HG02610 (cell line): ENCODE measurements around the gene FBXO21.
"Not testable (repeated sequence)": the region's sequence is repeated elsewhere in the genome, so short reads cannot be mapped to it uniquely, and the experiment has no call there.

Source experiments
- ATAC-seq: cut with Tn5 transposase; IDR thresholded peaks from one replicate; pipeline ENCODE4 v1.9.1; 2021; ENCODE audit warnings: mild to moderate bottlenecking, moderate library complexity; ENCODE audit not compliant: unreplicated experiment

FBXO21 gene

DNA sequence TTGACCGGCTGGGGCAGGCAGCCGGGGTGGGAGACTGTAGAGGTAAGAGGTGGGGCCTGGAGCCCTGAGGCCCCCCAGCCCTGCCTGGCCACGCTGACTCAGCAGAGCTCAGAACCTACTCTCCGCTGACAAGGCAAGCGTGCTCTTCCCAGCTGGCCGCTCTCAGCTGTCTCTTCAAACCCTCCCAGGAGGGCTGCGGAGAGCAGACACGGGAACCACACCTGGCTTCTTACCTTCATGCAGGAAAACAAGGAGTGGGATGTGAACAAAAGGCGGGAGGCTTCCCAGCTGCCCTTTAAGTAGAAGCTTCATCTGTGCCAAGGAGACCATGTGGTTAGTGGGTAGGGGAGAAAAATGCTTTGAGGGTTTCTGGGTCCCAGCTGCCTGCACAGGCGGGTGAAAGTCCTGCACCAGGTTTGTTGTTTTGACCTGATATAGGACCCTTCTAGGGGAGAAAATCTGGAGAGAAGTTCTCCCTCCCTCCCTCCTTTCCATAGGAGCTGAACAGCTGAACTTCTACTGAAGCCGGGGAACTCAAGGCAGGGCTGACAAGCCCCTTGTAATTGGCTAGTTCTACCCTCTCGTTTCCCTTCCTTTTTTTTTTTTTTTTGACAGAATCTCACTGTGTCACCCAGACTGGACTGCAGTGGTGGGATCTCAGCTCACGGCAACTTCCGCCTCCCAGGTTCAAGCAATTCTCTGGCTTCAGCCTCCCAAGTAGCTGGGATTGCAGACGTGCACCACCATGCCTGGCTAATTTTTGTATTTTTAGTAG, 78.3 kb downstream of the FBXO21 start:
- ATAC-seq, result no peak

DNA sequence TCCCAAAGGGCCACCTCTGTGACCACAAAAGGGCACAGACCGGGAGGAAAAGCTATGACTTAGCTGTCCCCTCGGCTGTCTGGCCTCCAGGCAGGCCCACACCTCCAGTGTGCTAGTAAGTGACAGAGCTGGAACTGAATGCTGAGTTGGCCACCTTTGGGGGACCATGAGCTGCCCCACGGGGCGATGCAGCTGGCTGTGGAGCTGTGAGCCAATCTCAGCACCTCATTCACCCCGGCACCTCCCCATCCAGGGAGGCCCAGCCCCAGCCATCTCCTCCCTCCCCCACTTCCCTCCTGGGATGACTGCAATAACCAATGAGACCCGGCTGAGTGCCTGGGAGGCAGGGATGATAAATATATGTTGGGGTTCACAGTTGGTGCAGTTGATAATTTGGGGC, 78.9 kb downstream of the FBXO21 start:
- no peak for ATAC-seq

DNA sequence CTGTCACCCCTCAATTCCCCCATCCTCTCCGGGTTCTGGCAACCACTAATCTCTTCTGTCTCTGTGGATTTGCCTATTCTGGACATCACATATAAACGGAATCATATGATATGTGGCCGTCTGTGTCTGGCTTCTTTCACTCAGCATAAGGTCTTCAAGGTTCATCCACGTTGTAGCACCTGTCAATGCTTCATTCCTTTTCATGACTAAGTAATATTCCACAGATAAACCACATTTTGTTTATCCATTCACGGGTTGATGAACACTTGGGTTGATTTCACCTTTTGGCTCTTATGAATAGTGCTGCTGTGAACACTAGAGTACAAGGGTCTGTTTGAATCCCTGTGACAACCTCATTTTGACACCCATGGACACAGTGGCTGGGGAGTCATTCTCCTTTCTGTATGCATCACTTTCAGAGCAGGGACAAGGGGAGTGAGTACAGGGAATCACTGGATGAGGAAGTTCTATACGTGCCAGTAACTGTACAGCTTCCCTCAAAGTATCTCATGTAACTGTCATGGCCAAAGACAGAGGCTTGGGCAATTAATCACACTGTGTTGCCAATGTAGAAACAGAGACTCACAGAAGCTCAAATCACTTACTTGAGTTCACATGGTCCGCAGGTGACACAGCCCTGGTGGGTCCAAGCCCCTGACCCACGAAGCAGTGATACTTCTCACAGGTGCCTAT, 80.2 kb downstream of the FBXO21 start:
- no peak for ATAC-seq

DNA sequence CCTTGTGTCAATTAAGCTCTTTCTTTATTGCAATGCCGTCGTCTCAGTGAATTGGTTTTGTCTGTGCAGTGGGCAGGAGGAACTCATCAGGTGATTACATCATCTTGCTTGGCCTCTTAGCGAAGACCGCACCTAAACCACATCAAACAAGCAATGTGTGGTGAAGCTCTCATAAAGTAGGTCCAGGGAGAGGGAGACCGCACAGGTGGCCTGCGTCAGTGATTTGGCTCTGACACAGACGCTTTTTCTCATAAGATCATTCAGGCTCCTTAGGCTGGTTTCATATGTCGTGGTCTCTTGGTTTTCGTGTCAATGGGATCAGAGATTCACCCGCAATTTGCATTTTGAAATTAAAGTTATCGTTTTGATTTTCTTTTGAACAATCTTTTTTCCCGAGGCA, 84.4 kb downstream of the FBXO21 start:
- ATAC-seq, result no peak

DNA sequence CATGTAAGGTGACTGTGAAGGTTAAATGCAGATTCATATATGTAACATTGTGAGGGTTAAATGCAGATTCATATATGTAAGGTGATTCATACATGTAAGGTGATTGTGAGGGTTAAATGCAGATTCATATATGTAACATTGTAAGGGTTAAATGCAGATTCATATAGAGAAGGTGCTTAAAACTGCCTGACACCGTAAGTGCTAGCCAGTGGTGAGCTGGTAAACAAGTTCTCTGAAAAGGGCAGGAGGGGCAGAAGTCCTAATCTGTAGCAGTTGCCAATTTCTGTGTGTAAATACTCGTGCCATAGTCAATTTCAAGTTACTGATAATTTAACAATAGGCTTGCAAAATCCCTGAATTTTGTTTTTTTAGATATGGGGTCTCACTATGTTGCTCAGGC, 86.3 kb downstream of the FBXO21 start:
- not testable (repeated sequence) for ATAC-seq

DNA sequence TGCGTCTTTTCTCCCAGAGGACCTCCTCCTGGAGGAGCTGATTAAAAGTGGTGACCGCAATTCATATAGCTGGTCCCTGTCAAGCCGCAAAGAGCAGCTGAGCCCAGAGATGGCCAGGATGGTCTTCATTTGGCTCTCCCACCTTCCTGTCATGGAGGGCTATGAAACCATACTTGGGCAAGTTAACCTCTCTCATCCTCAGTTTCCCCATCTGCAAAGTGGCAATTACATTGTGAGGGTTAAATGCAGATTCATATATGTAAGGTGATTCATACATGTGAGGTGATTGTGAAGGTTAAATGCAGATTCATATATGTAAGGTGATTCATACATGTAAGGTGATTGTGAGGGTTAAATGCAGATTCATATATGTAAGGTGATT, 87.5 kb downstream of the FBXO21 start:
- ATAC-seq, result no peak

DNA sequence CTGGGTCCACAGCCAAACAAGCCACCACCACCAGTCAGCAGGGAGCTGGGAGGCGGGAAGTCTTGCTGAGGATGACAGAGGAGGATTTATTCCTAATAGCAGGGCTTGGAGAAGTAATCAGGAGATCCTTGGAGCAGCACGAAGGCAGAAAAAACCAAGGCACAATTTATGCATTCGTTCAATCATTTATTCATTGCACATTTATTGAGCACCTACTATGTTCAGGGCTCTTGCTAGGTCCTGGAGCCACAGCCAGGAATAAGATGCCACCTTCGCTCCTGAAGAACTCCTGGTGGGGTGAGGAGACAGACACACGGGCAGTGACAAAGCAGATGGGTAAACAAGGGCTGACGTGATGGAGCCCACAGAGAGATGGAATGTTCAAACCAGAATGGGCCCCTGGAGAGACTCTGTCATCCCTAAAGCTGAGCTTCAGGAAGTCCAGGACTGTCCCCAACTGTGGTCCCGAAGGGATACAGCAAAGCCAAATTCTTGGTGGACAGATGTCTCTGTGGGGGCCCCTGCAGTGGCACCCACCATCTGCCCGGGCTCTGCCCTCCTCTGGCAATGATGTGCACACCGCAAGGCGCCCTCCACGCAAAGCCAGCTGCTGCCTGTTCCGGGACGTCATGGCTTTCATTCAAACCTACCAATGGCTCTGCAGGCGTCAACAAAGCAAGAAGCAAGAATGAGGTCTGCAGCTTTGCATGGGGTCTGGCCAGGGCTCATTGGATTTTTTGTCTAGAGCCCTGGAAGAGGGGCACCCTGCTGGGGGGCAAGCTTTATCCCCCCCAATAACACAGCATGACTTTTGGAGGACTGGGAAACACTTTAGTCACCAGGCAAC, 88.1 kb downstream of the FBXO21 start:
- no peak for ATAC-seq

DNA sequence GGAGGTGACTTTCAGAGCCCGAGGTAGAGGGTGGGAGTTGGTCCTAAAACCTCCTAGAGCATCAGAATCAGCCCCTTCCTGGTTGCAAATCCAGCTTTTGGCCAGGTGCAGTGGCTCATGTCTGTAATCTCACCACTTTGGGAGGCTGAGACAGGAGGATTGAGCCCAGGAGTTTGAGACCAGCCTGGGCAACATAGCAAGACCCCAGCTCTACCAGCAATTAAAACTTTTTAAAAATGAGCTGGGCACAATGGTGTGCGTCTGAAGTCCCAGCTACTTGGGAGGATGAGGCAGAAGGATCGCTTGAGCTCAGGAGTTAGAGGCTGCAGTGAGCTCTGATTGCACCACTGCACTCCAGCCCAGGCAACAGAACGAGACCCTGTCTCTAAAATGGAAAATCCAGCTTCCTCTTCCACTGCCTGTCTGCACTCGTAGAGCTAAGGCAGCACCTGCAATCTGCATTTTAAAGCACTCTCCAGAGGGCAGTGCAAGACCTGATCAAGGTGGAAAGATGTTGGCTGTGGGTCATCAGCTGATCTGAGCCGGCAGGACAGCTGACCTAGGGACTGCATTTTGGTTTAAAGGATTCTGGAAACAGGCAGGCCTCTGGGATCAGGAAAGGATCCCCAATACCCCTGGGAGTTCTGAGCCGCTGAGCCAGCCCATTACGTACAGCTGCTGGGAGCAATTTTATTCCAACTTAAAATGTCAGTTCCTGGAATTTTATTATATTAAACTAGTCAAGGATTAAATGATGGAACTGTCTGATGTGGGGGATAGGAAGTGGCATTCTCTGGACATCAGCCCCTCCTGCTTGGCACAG, 89.2 kb downstream of the FBXO21 start:
- no peak for ATAC-seq

DNA sequence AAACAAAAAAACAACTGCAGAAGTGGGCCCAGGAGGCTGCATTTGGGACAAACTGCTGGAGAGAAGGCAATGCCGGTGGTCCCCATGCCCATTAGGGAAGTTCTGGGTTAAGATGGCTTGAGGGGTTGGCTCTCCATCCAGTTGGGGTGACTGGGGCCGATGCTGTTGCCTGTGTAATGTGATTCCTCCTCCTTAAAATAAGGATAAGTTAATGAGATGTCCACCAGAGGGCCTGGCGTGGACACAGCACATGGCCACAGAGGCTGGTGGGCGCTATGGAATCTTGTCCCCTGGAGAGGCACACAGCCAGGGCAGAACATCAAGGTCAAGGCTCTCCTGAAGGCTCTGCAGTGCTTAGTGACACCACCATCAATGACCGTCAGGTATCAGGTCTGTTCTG, 90.0 kb downstream of the FBXO21 start:
- no peak for ATAC-seq

DNA sequence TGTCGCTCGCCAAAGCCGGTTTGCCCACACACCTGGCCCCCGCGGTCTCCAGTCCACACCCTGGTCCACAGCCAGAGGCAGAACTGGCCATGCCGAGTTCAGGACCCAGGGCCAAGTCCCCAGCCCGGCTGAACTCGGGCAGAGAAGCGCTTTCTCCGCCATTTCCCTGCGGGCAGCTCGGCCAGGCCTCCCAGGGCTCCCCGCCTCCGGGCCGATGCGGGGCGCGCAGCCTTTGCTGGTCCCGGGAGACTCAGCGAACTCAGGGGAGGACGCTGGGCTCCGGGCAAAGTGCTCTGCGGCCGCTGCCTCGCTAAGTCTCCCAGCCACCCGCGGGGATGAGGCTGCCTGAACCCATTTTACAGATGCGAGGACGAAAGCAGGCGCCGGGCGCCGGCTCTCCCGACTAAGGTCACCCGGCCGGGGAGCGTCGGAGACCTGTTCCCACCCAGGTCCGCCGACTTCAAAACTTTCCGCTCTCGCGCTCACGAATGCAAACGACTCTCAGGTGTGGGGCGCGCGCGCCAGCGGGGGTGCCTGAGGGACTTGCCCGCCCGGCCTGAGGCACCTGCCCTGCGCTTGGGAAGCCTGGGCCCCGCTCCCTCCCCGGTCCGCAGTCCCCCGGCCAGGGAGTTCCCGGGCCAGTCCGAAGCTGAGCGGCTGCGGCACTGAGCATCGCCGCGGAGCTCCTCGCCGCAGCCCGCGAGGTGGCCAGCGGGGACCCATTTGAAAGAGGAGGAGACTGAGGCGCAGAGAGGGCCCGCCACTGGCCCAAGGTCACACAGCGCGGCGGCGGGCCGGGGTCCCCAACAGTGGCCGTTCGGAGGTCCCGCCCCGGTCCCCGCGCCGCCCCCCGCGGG, 91.7 kb downstream of the FBXO21 start:
- ATAC-seq, result peak; percentile 33

DNA sequence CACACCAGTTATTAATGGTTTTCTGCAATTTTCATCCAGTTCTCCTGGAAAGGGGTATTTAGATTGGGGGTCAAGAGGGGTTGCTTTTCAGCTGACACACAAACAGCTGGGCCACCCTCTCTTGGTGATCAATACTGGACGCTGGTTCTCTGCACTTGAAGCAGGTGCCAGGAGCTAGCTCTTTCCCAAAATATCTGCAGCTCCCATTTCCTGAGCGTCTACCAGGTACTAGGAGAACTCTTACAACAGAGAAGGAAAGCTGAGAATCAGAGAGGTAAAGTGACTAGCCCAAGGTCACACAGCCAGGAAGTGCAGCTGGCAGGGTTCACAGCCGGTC, 92.3 kb downstream of the FBXO21 start:
- ATAC-seq, result no peak

DNA sequence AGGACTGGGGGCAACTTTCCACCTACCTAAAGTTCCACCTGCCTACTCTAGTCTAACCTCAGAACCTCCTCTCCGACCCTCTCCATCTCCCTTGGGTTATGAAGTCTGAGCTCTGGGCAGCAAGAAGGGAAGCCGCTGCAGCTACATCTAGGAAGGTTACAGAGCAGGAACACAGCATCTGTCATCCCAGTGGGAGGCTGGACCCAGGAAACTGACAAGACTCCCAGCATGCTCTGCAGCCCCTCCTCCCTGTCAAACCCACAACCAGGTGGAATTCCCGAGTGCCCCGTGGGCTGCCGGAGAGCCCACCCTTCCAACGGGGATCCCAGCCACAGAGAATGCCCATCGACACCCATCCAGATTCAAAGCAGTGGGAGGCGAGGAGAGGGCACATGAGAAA, 93.1 kb downstream of the FBXO21 start:
- no peak for ATAC-seq

DNA sequence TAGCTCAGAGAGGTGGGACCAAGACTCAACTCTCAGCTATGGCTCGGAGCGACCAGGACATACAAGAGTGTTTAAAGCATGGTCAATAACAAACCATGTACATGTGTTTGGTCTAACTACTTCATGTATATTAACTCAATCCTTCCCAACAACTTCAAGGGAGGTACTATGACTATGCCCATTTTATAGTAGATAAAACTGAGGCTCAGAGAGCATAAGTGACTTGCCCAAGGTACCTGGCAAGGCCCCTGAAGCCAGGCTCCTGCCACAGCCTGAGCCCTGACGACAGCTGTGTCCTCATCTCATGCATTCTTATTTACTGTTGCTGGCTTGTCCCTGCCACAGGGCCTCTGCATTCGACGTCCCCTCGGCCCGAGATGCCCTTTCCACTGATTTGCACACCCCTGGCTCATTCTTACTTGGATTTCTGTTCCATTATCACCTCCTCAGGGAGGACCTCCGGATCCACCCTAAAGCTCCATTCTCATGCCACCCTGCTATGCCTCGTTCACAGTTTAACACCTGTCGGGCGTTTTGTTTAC, 93.7 kb downstream of the FBXO21 start:
- no peak for ATAC-seq

DNA sequence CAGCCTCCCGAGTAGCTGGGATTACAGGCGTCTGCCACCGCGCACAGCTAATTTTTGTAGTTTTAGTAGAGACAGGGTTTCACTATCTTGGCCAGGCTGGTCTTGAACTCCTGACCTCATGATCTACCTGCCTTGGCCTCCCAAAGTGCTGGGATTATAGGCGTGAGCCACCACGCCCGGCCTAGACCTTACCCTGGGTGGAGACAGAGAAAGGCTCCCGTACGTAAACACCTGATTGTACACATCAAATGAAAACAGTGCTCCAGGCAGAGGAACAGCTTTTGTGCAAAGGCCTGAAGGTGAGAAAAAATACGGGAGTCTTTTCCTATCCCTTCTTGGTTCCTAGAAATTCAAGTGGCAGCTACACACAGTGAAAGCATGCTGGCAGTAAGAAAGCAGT, 95.1 kb downstream of the FBXO21 start:
- not testable (repeated sequence) for ATAC-seq

DNA sequence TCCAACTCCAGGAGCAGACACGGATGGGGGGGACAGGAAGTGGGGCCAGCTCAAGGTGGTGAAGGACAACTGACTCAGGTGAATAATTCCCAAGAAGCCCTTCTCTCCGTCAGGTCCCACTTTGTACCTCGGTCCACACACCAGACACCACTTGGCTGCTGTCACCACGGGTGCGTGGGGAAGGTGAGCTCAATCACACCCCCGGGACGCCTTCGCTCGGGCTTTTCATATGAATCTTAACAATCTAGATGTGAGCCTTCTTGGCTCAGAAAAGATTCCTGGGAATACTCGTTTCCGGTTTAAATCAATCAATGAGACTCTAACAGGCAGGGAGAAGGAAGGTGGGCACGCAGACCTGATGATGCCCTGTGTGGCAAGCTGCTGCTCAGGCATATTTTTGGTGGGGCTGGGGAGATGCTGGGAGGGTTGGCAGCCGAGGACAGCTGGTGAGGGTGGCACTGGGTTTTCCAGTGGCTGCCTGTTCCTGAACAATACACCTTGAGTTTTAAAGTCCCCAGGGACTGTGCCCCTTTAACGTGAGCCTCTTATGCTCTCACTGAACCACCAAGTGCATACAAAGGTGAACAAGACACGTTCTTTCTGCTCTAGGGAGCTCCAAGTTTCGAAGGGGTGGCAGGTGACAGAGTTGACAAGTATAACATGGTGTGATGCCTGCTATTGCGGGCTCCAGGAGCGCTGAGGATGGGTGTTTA, 96.2 kb downstream of the FBXO21 start:
- ATAC-seq, result no peak

DNA sequence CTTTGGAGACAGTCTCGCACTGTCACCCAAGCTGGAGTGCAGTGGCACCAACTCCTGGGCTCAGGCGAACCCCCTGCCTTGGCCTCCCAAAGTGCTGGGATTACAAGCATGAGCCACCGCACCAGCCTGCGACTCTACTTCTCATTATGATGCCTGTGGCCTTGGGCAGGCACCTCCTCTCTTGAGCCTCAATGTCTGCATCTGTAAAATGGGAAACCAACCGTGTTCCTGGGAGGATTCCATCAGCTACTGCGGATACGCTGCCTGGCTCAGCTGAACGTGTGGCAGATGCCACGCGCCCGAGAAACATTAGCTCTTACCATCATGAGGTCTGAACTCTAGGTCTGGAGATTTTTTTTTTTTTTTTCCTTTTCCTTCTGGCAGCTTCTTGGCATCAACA, 96.8 kb downstream of the FBXO21 start:
- no peak for ATAC-seq

DNA sequence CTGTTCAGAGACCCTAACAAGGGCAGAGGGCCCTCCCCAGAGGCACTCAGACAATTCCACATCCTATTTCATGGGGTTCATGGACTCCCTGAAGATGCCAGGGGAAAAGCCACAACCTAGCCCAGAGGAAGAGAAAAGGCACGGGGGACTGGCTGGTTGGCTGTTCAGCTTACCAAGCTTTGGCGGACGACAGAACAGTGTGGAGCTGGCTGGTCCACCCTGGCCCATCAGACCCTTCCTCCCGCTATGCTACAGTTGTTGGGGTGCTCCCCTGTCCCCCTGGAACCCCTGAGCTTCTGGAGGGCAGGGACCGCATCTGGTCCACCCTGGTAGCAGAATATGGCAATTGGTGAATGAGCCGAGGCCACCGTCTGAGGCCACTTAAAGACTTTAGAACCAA, 97.4 kb downstream of the FBXO21 start:
- ATAC-seq, result no peak

DNA sequence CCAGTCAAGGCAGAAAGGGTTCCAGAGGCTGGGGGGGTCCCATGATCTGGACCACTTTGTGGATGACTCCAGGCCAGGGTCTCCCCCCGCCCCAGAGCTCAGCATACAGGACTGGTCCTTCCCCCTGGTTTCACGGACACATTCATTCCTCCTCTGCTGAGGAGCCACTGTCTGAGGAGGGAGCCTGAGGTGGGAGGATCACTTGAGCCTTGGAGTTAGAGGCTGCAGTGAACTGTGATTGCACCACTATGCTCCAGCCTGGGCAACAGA, 97.8 kb downstream of the FBXO21 start:
- ATAC-seq, result no peak
